ENCODE results near the gene NSL1. TPM values are rescaled to one million over a fixed set of nuclear protein-coding genes. Genes with fewer than 3 reads are reported as not detected.

NSL1 gene
- total and polyA plus RNA-seq, 2 experiments from 2014 or later: 30.7 to 32.0 TPM

GRCh38 chr1:212702672-212703071 lies 88.9 kb downstream of the NSL1 start:
- H3K27ac ChIP-seq: no peak overlapping the region
- no peak overlapping the region for H3K9ac ChIP-seq
- in situ Hi-C loops (cut with MboI): no loop called here

DNA sequence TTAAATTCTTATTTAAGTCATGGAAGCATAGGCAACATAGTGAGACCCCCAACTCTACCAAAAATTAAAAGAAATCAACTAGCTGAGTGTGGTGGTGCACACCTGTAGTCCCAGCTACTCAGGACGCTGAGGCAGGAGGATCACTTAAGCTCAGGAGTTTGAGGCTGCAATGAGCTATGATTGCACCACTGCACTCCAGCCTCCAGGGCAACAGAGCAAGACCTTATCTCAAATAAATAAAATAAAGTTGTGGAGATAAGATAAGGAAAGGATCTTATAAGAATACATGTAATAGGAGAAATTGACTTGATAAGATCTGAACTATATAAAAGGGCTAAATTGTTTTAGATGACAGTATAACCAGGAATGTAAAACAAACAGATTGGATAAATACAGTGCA lies 89.7 kb downstream of the NSL1 start:
- 93 to 94% methylated on average over 1 of the region's 1 CpG for WGBS, 2 experiments (ENCODE audit: low coverage in 1 of 2, low lambda C conversion rate in 2 of 2, missing lambda C conversion rate in 2 of 2)
- no peak overlapping the region for H3K4me2 ChIP-seq (ENCODE audit: unreplicated experiment)
- no peaks in the 10 kb centered on the region for H4K20me1 ChIP-seq (ENCODE audit: insufficient read depth)
- H2AFZ ChIP-seq: no peak overlapping the region
- H3K79me2 ChIP-seq (ENCODE audit: insufficient read depth): no peaks in the 10 kb centered on the region
- peaks cover 21% of the 10 kb centered on the region for H3F3A ChIP-seq (ENCODE audit: insufficient read depth)
- TF ChIP-seq EZH2 (IDR thresholded peaks at IDR 0.05; ENCODE audit: insufficient read depth, poor library complexity, severe bottlenecking) (no peak), EZH2phosphoT487 (IDR thresholded peaks at IDR 0.05; ENCODE audit: insufficient read depth, low read depth) (no peak)
- no peaks in the 10 kb centered on the region for H3K4me1 ChIP-seq (ENCODE audit: insufficient read depth)
- no peak overlapping the region for H3K27ac ChIP-seq
- no peaks in the 10 kb centered on the region for H3K9me2 ChIP-seq (ENCODE audit: insufficient read depth)
- H3K4me3 ChIP-seq: no peak overlapping the region
- DNase-seq: no peak
- H3K9me3 ChIP-seq (ENCODE audit: low read depth): no peaks in the 10 kb centered on the region
- in situ Hi-C loops (cut with MboI): no loop called here
- peaks cover 15% of the 10 kb centered on the region for H3K27me3 ChIP-seq (replicated peaks; ENCODE audit: insufficient read depth)
- no peak overlapping the region for H3K9ac ChIP-seq
- no peaks in the 10 kb centered on the region for H3K36me3 ChIP-seq (ENCODE audit: low read depth)

More at GRCh38 chr1:212702672-212703071, 88.9 kb downstream of the NSL1 start:
- Histone ChIP-seq H3K27me3 (replicated peaks; ENCODE audit: insufficient read depth) (peaks cover 12% of the 10 kb centered on the region), H2AFZ (no peak overlapping the region), H3K4me3 (no peak overlapping the region), H3K4me1 (ENCODE audit: insufficient read depth) (no peaks in the 10 kb centered on the region), H3K36me3 (ENCODE audit: low read depth) (no peaks in the 10 kb centered on the region), H3F3A (ENCODE audit: insufficient read depth) (peaks cover 21% of the 10 kb centered on the region), H4K20me1 (ENCODE audit: insufficient read depth) (no peaks in the 10 kb centered on the region), H3K9me2 (ENCODE audit: insufficient read depth) (no peaks in the 10 kb centered on the region), H3K9me3 (ENCODE audit: low read depth) (no peaks in the 10 kb centered on the region), H3K4me2 (ENCODE audit: unreplicated experiment) (no peak overlapping the region), H3K79me2 (ENCODE audit: insufficient read depth) (no peaks in the 10 kb centered on the region)
- TF ChIP-seq EZH2phosphoT487 (IDR thresholded peaks at IDR 0.05; ENCODE audit: insufficient read depth, low read depth): no peak
- TF ChIP-seq EZH2 (IDR thresholded peaks at IDR 0.05; ENCODE audit: insufficient read depth, poor library complexity, severe bottlenecking): no peak
- DNase-seq: no peak
- 45 to 55% methylated on average over 1 of the region's 1 CpG for WGBS, 2 experiments (ENCODE audit: low coverage in 1 of 2, low lambda C conversion rate in 2 of 2, missing lambda C conversion rate in 2 of 2)

DNA sequence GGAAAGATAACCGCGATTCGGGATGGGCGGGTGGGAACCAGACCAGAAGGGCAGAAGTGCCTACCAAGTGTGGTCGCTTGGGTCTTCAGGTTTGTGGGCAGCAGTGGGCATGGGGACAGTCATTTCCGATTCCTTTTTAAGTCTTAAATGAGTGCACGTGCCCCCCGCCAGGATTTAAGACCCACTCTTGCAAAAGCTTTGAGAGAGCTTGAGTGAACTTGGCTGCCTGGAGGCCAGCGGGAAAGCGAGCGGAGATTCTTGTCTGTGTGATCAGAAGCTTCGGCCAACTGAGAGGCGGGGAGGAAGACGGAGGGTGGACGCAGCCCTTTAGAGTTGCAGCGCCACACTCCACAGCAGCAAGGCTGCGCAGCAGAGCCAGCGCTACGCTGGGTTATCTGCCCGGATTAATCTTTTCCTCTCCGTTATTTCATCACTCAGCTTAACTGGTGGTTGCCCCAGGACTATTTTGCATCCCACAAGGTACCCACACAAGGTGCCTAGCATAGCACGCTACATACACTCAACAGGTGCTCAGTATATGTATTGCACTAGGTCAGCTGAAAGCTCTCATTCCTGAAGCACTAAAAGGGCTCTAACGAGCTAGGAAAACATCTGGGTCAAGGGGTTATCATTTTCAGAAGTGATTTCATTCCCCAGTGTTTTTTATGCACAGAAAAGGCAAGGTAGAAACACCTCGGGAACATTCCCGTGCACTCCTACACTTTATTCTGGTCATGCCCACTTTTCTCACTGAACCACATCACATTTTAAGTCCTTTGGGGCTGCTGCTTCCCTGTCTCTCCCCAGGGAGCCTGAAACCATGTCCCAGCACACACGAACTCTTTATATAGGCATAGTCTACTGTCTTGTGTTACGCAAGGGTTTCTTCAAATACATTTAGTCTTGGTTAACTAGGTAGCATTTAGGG lies 90.4 kb downstream of the NSL1 start:
- TF ChIP-seq EZH2 (IDR thresholded peaks at IDR 0.05; ENCODE audit: insufficient read depth, poor library complexity, severe bottlenecking) (no peak), EZH2phosphoT487 (IDR thresholded peaks at IDR 0.05; ENCODE audit: insufficient read depth, low read depth) (no peak)
- H3K27ac ChIP-seq: no peak overlapping the region
- no peaks in the 10 kb centered on the region for H3K36me3 ChIP-seq (ENCODE audit: low read depth)
- H3K4me2 ChIP-seq (ENCODE audit: unreplicated experiment): peak overlapping the region; percentile 75
- H3K79me2 ChIP-seq (ENCODE audit: insufficient read depth): no peaks in the 10 kb centered on the region
- in situ Hi-C loops (cut with MboI): no loop called here
- WGBS, 2 experiments (ENCODE audit: low coverage in 1 of 2, low lambda C conversion rate in 2 of 2, missing lambda C conversion rate in 2 of 2): 12 to 13% methylated on average over 27 of the region's 27 CpGs
- no peaks in the 10 kb centered on the region for H3K9me2 ChIP-seq (ENCODE audit: insufficient read depth)
- peak overlapping the region; percentile 82; the same call in 1 of the 2 replicates for H2AFZ ChIP-seq
- peaks cover 15% of the 10 kb centered on the region for H3K27me3 ChIP-seq (replicated peaks; ENCODE audit: insufficient read depth)
- H3K9me3 ChIP-seq (ENCODE audit: low read depth): no peaks in the 10 kb centered on the region
- H4K20me1 ChIP-seq (ENCODE audit: insufficient read depth): no peaks in the 10 kb centered on the region
- DNase-seq: peak; percentile 75
- peak overlapping the region; percentile 68; the same call in 1 of the 2 replicates for H3K9ac ChIP-seq
- peak overlapping the region; percentile 72 for H3K4me3 ChIP-seq
- peaks cover 21% of the 10 kb centered on the region for H3F3A ChIP-seq (ENCODE audit: insufficient read depth)
- no peaks in the 10 kb centered on the region for H3K4me1 ChIP-seq (ENCODE audit: insufficient read depth)

- H2AFZ ChIP-seq: peak overlapping the region; percentile 82
- H3K9ac ChIP-seq: peak overlapping the region; percentile 68
- 2% methylated on average over 47 to 54 of the region's 56 CpGs for WGBS, 2 experiments (ENCODE audit: low coverage in 1 of 2, low lambda C conversion rate in 2 of 2, missing lambda C conversion rate in 2 of 2)
- TF ChIP-seq EZH2phosphoT487 (IDR thresholded peaks at IDR 0.05; ENCODE audit: insufficient read depth, low read depth): no peak
- TF ChIP-seq EZH2 (IDR thresholded peaks at IDR 0.05; ENCODE audit: insufficient read depth, poor library complexity, severe bottlenecking): no peak
- peaks cover 15% of the 10 kb centered on the region for H3K27me3 ChIP-seq (replicated peaks; ENCODE audit: insufficient read depth)
- H3K4me3 ChIP-seq: peak overlapping the region; percentile 72
- H3K4me1 ChIP-seq (ENCODE audit: insufficient read depth): no peaks in the 10 kb centered on the region
- peak overlapping the region; percentile 75 for H3K4me2 ChIP-seq (ENCODE audit: unreplicated experiment)
- no peaks in the 10 kb centered on the region for H3K36me3 ChIP-seq (ENCODE audit: low read depth)
- no peaks in the 10 kb centered on the region for H3K9me3 ChIP-seq (ENCODE audit: low read depth)
- no peak overlapping the region for H3K27ac ChIP-seq
- H3F3A ChIP-seq (ENCODE audit: insufficient read depth): peaks cover 21% of the 10 kb centered on the region
- H4K20me1 ChIP-seq (ENCODE audit: insufficient read depth): no peaks in the 10 kb centered on the region
- H3K79me2 ChIP-seq (ENCODE audit: insufficient read depth): no peaks in the 10 kb centered on the region
- peak; percentile 55 for DNase-seq
- in situ Hi-C loops (cut with MboI): no loop called here
- H3K9me2 ChIP-seq (ENCODE audit: insufficient read depth): no peaks in the 10 kb centered on the region
Measured at GRCh38 chr1:212700223-212700891, 91.2 kb downstream of the NSL1 start.

All from GM23248 (cell line).